Activated T-cell treated with anti-CD3 and anti-CD28 coated beads, Interleukin-2, amount 50 U/mL, for 24 hours (primary cell): ENCODE measurements around the gene LRFN2.

Experiments
- DNase-seq: peaks from one replicate; pipeline ENCODE4 v3.0.0-alpha.2; 2020
- H3K27ac Mint-ChIP-seq: 2 replicates; pipeline ENCODE4 v1.8.0; 2020; ENCODE audit warnings: mild to moderate bottlenecking, mixed read lengths
- H3K27me3 Mint-ChIP-seq: 2 replicates; pipeline ENCODE4 v1.8.0; 2020; ENCODE audit warnings: mixed read lengths
- H3K36me3 Mint-ChIP-seq: 2 replicates; pipeline ENCODE4 v1.8.0; 2020; ENCODE audit warnings: low read depth, mixed read lengths
- H3K4me1 Mint-ChIP-seq: 2 replicates; pipeline ENCODE4 v1.8.0; 2020; ENCODE audit warnings: low read depth, mixed read lengths
- H3K4me3 Mint-ChIP-seq: 2 replicates; pipeline ENCODE4 v1.8.0; 2020; ENCODE audit warnings: mild to moderate bottlenecking, moderate library complexity, mixed read lengths
- H3K9me3 Mint-ChIP-seq: 2 replicates; pipeline ENCODE4 v1.8.0; 2020; ENCODE audit warnings: mixed read lengths

Gene LRFN2

DNA sequence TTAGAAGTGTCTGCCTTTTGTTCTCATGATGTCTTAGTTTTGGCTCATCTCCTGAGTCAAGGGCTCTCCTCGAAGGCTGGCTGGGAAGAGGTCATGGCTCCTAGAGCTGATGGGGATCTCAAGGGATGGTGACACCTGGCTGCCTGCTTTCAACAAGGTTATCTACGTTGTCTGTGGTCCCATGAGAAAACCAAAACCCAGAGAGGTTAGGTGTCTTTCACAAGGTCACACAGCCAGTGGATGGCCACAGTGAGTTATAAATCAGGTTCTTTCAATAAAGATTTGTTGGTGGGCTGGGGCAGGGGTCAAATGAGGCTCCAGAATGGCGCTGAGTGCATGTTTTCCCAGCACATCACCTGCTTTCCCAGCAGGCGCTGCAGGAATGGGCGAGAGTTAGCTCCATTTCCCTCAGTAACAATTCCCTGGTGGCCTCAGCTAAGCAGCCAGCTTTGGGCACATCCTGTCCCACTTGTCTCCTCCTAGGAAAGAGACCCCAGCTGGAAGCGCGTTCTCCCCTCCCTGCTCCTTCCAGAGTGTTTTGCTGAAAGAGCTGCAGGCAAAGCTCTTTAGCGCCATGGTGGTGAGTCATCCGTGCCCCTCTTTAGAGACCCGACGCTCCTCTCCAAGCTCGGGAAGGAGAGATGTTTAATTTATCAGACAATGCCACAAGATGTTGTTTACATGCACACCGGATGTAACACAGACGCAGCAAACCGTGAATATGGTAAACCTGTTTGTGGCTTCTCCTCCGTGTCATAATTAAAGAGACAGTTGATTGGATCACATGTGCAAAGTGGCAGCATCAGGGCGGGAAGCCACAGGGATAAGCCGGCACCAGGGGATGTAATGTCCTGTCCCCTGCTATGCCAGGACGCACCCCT, 109.7 kb downstream of the LRFN2 start:
- Mint-ChIP-seq H3K36me3 (no peaks in the 10 kb centered on the region), H3K4me1 (peaks cover 13% of the 10 kb centered on the region), H3K9me3 (no peaks in the 10 kb centered on the region), H3K4me3 (no peak overlapping the region), H3K27ac (no peak overlapping the region), H3K27me3 (peaks cover 5% of the 10 kb centered on the region)
- DNase-seq: no peak

DNA sequence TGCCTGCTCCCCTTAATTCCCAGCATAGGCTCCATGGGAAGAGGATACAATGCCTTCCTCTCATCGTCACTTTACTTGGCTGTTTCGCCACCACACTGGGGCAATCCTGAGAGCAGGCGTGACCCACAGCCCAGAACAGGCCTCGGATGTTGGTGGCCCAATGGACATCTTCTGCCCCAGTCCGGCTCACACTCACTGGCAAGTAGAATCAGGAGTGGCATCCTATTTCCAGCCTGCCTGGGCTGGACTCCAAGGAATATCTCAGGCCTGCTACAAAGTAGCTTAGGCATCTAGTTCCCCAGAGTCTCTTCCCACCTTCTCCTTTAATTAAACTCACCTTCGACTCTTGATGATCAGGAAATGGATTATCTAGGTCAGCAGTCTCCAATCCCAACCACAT, 110.5 kb downstream of the LRFN2 start:
- Mint-ChIP-seq H3K9me3 (no peaks in the 10 kb centered on the region), H3K4me3 (no peak overlapping the region), H3K4me1 (peaks cover 13% of the 10 kb centered on the region), H3K27me3 (peaks cover 5% of the 10 kb centered on the region), H3K27ac (no peak overlapping the region), H3K36me3 (no peaks in the 10 kb centered on the region)
- DNase-seq: no peak

DNA sequence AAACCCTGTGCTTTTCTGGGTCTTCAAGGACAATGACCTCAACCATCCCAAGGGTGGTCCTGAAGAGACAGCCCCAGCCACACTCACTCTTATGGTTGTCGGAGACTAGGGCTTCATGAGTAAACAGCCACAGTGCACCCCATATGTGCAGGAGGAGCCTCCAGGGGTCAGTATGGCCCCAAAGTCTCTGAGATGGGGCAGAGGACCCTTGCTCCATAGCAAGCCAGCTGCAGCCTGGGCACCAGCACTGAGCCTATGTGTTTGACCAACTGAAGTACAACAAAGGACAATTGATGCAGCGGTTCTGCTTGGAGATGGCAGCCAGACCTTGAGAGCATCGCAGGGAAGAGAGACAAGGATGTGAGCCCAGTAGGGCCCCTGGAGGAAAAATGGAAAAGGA, 112.2 kb downstream of the LRFN2 start:
- DNase-seq: no peak
- peaks cover 13% of the 10 kb centered on the region for H3K4me1 Mint-ChIP-seq
- H3K27me3 Mint-ChIP-seq: peaks cover 5% of the 10 kb centered on the region

DNA sequence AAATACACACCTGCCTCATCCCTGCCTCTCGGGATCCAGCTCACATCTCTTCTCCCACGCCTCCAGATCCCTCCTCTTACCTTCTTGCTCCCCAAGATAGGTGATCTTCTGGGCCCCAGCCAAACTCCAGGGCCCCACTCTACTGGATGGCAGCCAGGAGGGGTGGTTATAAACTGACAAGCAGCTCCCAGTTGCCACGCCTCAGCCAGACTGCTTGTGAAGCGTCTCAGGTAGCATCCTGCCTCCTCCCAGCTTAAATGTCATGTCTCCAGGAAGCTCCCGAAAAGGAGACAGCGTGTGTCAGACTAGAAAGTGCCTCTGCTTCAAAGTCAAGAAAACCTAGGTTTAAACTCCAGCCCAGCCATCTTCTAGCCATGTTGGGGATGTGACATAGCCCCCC, 114.1 kb downstream of the LRFN2 start:
- no peaks in the 10 kb centered on the region for H3K9me3 Mint-ChIP-seq
- H3K27me3 Mint-ChIP-seq: peaks cover 1% of the 10 kb centered on the region
- H3K27ac Mint-ChIP-seq: no peak overlapping the region
- H3K4me1 Mint-ChIP-seq: peaks cover 7% of the 10 kb centered on the region
- H3K4me3 Mint-ChIP-seq: no peak overlapping the region
- no peaks in the 10 kb centered on the region for H3K36me3 Mint-ChIP-seq
- no peak for DNase-seq

More for the DNA sequence above, 112.2 kb downstream of the LRFN2 start:
- Mint-ChIP-seq H3K27ac (no peak overlapping the region), H3K36me3 (no peaks in the 10 kb centered on the region), H3K4me3 (no peak overlapping the region), H3K9me3 (no peaks in the 10 kb centered on the region)

DNA sequence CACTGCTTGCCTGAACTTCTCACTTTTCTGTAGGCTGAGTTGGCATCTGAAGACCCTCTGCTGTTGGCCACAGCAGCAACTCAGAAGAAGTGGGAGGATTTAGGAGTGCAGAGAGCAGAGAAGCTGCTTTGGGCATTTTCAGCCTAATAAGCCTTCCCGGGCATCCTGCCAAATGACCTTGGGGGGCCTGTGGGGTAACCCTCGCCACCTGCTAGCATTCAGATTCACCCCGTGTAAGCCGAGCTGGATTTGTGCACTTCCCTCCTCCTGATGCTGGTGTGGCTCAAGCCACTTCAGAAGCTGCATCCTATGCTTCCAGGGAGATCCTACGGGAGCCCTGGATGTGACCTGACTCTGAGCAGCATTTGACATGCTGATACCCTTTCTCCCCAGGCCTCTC, 114.8 kb downstream of the LRFN2 start:
- H3K27ac Mint-ChIP-seq: no peak overlapping the region
- H3K27me3 Mint-ChIP-seq: no peaks in the 10 kb centered on the region
- no peak overlapping the region for H3K4me3 Mint-ChIP-seq

DNA sequence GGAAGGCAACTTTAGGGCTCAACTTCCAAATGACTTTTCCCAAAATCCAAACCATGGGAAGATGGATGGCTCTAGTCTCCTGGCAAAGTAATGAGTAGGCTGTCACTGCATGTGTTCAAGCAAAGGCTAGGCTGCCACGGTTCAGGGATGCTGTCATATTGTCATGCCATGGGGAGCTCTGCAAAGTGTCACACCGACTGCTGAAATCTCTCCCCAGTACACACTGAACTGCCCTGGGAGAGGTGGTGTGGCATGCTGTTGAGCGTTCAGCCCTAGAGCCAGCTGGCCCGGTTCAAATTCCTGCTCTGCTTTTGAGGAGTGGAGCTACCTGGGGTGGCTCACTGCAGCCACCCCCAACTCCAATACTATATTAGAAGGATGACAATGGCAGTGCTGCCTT, 115.9 kb downstream of the LRFN2 start:
- H3K9me3 Mint-ChIP-seq: no peaks in the 10 kb centered on the region
- H3K4me1 Mint-ChIP-seq: no peaks in the 10 kb centered on the region
- no peak overlapping the region for H3K27ac Mint-ChIP-seq
- H3K36me3 Mint-ChIP-seq: no peaks in the 10 kb centered on the region
- no peak overlapping the region for H3K4me3 Mint-ChIP-seq
- DNase-seq: no peak
- no peaks in the 10 kb centered on the region for H3K27me3 Mint-ChIP-seq

More for the DNA sequence above, 114.8 kb downstream of the LRFN2 start:
- DNase-seq: no peak
- H3K36me3 Mint-ChIP-seq: no peaks in the 10 kb centered on the region
- H3K4me1 Mint-ChIP-seq: peaks cover 2% of the 10 kb centered on the region
- no peaks in the 10 kb centered on the region for H3K9me3 Mint-ChIP-seq

DNA sequence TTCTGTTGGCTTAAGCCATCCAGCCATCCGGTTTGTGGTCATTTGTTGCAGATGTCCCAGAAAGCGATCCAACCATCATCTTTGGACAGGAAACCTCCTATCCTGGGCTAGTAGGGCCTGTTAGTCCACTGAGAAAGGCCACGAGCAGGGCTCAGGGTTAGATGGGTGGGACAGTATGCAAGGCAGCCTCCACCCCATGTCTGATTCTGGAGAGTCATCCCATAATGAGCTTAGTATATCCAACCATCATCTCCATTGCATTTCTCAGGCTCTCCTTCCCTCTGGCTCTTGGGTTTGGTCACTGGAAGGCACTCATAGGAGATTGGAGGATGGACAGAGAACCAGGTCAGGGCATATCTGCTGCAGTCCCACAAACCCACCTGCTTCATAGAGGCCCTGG, 117.8 kb downstream of the LRFN2 start:
- peaks cover 4% of the 10 kb centered on the region for H3K27me3 Mint-ChIP-seq
- no peaks in the 10 kb centered on the region for H3K4me1 Mint-ChIP-seq
- H3K9me3 Mint-ChIP-seq: no peaks in the 10 kb centered on the region
- H3K27ac Mint-ChIP-seq: no peak overlapping the region
- no peak for DNase-seq
- no peak overlapping the region for H3K4me3 Mint-ChIP-seq
- no peaks in the 10 kb centered on the region for H3K36me3 Mint-ChIP-seq

DNA sequence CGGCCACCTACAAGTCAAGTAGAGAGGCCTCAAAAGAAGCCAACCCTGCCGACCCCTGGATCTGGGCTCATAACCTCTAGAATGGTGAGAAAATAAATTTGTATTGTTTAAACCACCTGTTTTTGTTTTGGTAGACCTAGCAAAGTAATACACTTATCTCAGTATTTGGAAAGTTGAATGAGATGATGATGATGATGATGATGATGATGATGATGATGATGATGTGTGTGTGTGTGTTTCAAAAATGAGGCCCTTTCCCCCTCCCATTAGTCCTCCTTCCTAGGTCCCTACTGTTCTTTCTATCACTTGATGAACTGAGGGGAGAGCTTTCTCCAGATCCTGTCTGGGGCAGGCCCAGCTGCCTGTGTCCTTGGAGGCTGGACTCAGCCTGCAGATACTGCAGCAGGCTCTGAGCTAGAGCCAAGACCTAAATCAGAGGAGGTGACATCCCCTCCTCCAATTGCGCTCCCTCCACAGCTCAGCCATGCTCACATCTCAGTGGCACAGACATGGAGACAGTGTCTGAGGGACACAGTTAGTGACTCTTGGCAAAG, 120.1 kb downstream of the LRFN2 start:
- H3K27ac Mint-ChIP-seq: no peak overlapping the region
- H3K27me3 Mint-ChIP-seq: peaks cover 4% of the 10 kb centered on the region
- no peaks in the 10 kb centered on the region for H3K4me1 Mint-ChIP-seq
- no peaks in the 10 kb centered on the region for H3K9me3 Mint-ChIP-seq
- DNase-seq: no peak
- no peak overlapping the region for H3K4me3 Mint-ChIP-seq
- H3K36me3 Mint-ChIP-seq: no peaks in the 10 kb centered on the region

DNA sequence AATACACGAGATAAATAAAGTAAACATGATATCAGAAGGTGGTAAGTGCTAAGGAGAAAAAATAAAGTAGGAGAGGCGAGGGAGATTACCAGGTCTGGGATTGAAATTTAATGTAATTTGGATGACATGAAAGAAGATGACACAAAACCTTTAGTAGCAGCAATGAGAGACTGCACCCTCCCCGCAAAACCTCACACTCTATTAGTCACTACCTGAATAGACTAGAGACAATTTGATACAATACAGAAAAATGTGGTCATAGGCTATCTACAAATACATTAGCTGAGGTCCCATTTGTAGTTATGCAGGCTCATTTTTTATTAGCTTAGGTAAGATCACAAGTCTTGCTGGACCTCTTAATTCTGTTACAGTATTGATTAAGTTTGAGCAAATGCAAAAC, 125.5 kb downstream of the LRFN2 start:
- Mint-ChIP-seq H3K4me3 (no peak overlapping the region), H3K27ac (no peak overlapping the region), H3K4me1 (no peaks in the 10 kb centered on the region), H3K36me3 (no peaks in the 10 kb centered on the region), H3K27me3 (peaks cover 4% of the 10 kb centered on the region), H3K9me3 (no peaks in the 10 kb centered on the region)
- DNase-seq: no peak

DNA sequence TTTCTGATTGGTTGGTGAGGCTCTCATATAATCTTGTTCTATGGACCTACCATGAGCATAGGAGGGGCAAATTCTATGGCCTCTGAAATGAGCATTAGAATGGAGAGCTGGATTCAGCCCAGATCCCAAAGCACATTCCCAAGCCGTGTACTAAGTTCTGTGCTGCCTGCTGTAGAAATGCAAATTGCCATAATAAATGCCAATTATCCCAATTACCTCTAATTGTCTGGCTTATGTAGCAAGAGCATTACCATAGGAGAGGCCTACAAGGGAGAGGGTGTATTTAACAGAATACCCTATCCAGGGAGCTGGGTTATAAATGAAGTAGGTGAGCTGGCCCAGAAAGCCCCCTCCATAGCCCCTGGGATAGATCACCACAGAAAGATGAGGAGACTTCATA, 126.8 kb downstream of the LRFN2 start:
- Mint-ChIP-seq H3K27me3 (no peaks in the 10 kb centered on the region), H3K36me3 (no peaks in the 10 kb centered on the region), H3K4me3 (no peak overlapping the region), H3K9me3 (no peaks in the 10 kb centered on the region), H3K4me1 (no peaks in the 10 kb centered on the region), H3K27ac (no peak overlapping the region)
- DNase-seq: no peak

DNA sequence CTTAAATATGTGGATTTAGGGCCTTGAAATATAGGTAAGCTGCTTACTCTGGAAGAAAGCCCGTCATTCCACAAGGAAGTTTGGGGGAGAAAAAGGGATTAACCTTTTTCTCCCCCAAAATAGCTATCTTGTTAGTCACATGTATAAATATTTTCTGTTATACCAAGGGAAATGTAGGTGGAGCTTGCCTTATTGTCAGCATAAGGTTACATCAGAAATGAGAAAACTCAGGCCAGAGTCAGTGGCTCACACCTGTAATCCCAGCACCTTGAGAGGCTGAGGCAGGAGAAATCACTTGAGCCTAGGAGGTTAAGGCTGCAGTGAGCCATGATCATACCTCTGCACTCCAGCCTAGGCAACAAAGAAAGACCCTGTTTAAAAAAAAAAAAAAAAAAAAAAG, 129.9 kb downstream of the LRFN2 start:
- Mint-ChIP-seq H3K27me3 (no peaks in the 10 kb centered on the region), H3K27ac (no peak overlapping the region), H3K9me3 (no peaks in the 10 kb centered on the region), H3K36me3 (no peaks in the 10 kb centered on the region), H3K4me3 (no peak overlapping the region), H3K4me1 (no peaks in the 10 kb centered on the region)
- DNase-seq: no peak

DNA sequence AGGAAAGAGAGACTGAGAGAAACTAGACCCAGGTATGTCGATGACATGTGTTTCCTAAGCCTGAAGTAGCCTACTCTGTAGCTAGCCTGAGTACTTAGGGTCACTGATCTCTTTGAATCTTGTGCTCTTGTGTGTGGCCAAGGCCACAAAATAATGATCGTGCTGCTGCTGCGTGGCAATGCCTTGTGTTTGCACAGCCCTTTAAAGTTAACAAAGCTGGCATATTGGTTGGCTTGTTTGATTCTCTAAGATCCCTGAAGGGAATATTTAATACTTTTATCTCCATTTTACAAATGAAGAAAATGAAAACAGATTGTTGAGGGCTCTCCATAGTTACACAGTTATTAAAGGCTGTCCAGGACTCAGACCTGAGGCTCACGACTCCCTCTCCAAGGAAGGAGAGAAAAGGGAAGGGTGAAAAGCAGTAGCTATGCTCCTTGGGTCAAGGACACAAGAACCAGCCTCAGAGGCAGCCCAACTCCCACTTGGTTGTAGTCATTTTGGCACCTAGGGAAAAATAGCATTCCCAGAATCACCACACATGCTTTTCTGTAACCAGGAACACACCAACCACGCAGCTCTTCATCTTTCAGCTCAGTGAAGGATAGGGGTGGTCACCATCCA, 130.7 kb downstream of the LRFN2 start:
- no peaks in the 10 kb centered on the region for H3K36me3 Mint-ChIP-seq
- no peaks in the 10 kb centered on the region for H3K4me1 Mint-ChIP-seq
- no peak overlapping the region for H3K27ac Mint-ChIP-seq
- no peak for DNase-seq
- no peak overlapping the region for H3K4me3 Mint-ChIP-seq
- H3K27me3 Mint-ChIP-seq: no peaks in the 10 kb centered on the region
- no peaks in the 10 kb centered on the region for H3K9me3 Mint-ChIP-seq

DNA sequence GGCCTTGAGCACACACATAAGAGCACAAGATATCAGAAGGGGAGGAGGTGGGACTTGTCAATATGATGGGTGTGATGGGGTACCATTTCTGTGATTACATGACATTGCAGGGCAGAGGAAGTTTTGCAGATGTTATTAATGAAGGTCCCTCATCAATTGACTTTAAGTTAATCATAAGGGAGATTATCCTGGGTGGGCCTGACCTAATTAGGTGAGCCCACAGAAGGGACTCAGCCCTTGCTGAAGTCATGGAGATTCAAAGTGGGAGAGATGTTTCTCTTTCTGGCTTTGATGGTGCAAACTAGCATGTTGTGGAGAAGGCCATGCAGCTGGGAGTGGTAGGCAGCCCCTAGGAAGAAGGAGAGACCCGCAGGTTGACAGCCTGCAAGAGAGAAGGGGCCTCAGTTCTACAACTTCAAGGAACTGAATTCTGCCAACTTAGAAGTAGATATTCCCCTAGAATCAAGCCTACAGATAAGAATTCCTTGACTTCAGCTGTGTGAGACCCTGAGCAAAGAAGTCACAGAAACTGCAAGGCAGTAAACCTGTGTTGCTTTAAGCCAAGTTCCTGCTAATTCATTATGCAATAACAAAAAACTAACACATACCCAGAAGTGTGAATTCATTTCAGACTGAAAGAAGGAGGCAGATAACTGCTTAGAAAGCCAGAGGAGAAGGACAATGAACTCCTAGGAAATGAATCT, 131.3 kb downstream of the LRFN2 start:
- Mint-ChIP-seq H3K9me3 (no peaks in the 10 kb centered on the region), H3K27ac (no peak overlapping the region), H3K4me3 (no peak overlapping the region), H3K27me3 (no peaks in the 10 kb centered on the region), H3K36me3 (no peaks in the 10 kb centered on the region), H3K4me1 (no peaks in the 10 kb centered on the region)
- no peak for DNase-seq

DNA sequence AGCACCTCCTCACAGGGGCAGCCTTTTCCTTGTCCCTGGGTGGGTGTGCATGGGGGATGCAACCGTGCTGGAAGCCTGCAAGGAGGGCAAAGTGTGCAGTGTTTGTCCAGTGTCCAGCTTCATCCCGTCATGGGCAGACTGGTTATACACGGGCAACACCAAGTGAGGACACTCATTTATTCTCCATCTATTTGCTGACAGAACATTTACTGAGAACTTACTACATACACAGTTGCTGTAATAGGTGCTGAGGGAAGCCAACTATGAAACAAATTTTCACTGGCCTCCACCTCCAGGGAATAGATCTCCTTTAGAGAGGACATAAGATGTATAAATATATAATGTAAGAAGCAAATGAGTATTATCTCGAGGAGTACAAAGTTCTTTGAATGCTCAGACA, 136.7 kb downstream of the LRFN2 start:
- no peak overlapping the region for H3K27ac Mint-ChIP-seq
- peaks cover 1% of the 10 kb centered on the region for H3K4me1 Mint-ChIP-seq
- no peaks in the 10 kb centered on the region for H3K27me3 Mint-ChIP-seq
- H3K36me3 Mint-ChIP-seq: no peaks in the 10 kb centered on the region
- no peak overlapping the region for H3K4me3 Mint-ChIP-seq
- H3K9me3 Mint-ChIP-seq: no peaks in the 10 kb centered on the region
- no peak for DNase-seq

DNA sequence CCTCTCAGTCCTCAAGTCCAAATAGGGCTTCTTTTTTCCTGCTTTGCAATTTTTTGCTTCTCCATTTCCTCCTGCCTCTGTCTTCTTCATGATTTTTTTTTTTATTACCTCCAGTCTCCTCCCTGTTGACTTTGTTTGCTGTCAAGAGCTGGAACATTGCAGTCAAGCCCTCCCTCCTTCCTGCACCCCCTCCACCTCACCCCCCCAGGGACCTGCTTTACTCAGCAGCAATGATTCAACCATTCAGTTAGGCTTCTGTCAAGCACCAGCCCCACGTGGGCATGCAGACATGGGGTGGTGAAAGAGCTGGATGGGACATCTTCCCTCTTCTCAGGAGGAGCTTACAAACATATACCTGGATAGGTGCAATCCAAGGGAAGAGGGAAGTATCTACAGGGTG, 142.4 kb downstream of the LRFN2 start:
- H3K4me3 Mint-ChIP-seq: no peak overlapping the region

More for the DNA sequence above, 142.4 kb downstream of the LRFN2 start:
- no peak for DNase-seq
- H3K4me1 Mint-ChIP-seq: peaks cover 7% of the 10 kb centered on the region
- no peak overlapping the region for H3K27ac Mint-ChIP-seq
- H3K9me3 Mint-ChIP-seq: no peaks in the 10 kb centered on the region
- H3K27me3 Mint-ChIP-seq: no peaks in the 10 kb centered on the region
- no peaks in the 10 kb centered on the region for H3K36me3 Mint-ChIP-seq
